ENCODE data around the gene PPP2R2C.

DNA sequence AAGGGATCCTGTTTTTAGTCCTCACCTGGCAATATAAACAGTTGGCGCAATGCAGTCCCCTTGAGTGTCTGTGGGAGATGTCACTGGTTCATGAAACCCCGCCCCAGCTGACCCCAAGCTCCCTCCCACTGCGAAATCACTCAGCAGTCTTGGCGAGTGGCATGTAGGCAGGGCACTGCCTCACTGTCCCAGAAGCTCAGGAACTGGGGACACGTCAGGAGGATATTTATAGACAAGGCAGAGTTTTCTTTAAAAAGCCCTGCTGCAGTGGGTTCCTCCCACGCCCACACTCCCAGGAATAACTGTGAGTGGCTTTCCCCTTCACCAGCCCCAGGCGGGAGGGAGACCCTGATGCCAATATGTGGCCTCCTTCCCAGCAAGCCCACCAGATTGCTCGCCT is 44.3 kb upstream of the PPP2R2C start:
- TF ChIP-seq, protein P1, sequence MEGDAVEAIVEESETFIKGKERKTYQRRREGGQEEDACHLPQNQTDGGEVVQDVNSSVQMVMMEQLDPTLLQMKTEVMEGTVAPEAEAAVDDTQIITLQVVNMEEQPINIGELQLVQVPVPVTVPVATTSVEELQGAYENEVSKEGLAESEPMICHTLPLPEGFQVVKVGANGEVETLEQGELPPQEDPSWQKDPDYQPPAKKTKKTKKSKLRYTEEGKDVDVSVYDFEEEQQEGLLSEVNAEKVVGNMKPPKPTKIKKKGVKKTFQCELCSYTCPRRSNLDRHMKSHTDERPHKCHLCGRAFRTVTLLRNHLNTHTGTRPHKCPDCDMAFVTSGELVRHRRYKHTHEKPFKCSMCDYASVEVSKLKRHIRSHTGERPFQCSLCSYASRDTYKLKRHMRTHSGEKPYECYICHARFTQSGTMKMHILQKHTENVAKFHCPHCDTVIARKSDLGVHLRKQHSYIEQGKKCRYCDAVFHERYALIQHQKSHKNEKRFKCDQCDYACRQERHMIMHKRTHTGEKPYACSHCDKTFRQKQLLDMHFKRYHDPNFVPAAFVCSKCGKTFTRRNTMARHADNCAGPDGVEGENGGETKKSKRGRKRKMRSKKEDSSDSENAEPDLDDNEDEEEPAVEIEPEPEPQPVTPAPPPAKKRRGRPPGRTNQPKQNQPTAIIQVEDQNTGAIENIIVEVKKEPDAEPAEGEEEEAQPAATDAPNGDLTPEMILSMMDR (conservative IDR thresholded peaks at IDR 0.05; ENCODE audit: low read length) = no peak
- TF ChIP-seq EZH2phosphoT487 (IDR thresholded peaks at IDR 0.05; ENCODE audit: borderline replicate concordance, low read depth, low read length) = no peak

All from OCI-LY7 (cell line).